Skeletal muscle satellite cell (primary cell): ENCODE data around the gene AFMID. TPM values are rescaled to one million over a fixed set of nuclear protein-coding genes. Genes with fewer than 3 reads are reported as not detected.

Experiments used
- small RNA-seq: library from RNA; depleted of rRNA; stranded (forward); fragments of <200 nt; gene quantifications from one replicate; pipeline ENCODE3, GENCODE V24; 2012

Gene AFMID

Small RNAs within 50 kb of the gene (small RNA-seq; reads per million reads assigned to genes)
- not detected for gene AC087645.1
